Liver (tissue), 3 donors: ENCODE data around the gene PSMG2.

Experiments used
- CTCF ChIP-seq: fragments of 150-350 bp; IDR thresholded peaks from 2 replicates; pipeline ENCODE4 v1.5.1; 2017; ENCODE audit warnings: improper control_type of control experiment, low read depth, low read length; ENCODE audit not compliant: missing input control
- JUND ChIP-seq, 2 donors: IDR thresholded peaks; 2 replicates each; pipeline ENCODE4 v1.6.1; 2016; ENCODE audit warnings: antibody characterized with exemption in 2 of 2
- donor health status: healthy.
- donor health status: healthy.

GRCh38 chr18:12702221-12703095 lies at the start of gene PSMG2, which contains the start of gene CEP76:
- TF ChIP-seq CTCF, result peak; percentile 7
- no peak for TF ChIP-seq JUND (IDR thresholded peaks at IDR 0.05)
